Tibial nerve (tissue), 4 donors: ENCODE data around the gene CHRM4. TPM values are rescaled to one million over a fixed set of nuclear protein-coding genes. Genes with fewer than 3 reads are reported as not detected.

ENCODE experiments used
- DNase-seq, 2 donors: peaks; one replicate each; pipeline ENCODE4 v3.0.0-alpha.2; 2019; ENCODE audit warnings: low spot score in 2 of 2
- H3K27ac ChIP-seq, 4 donors: fragments of 200-600 bp; sonication (generic) in 3 of 4; one replicate each; pipeline ENCODE4 v1.5.1; 2017 to 2019; ENCODE audit warnings: mild to moderate bottlenecking in 1 of 4
- H3K27me3 ChIP-seq, 2 donors: fragments of 200-600 bp; sonication (generic) in 1 of 2; one replicate each; pipeline versions ENCODE4 v1.5.1 to v1.6.0; 2017 to 2019
- H3K36me3 ChIP-seq, 3 donors: fragments of 200-600 bp; sonication (generic); one replicate each; pipeline ENCODE4 v1.5.1; 2018 to 2019
- H3K4me1 ChIP-seq, 4 donors: fragments of 200-600 bp; sonication (generic) in 3 of 4; one replicate each; pipeline ENCODE4 v1.5.1; 2017 to 2019
- H3K4me3 ChIP-seq, 4 donors: fragments of 200-600 bp; sonication (generic) in 3 of 4; one replicate each; pipeline ENCODE4 v1.5.1; 2017 to 2019; ENCODE audit warnings: mild to moderate bottlenecking in 1 of 4, moderate library complexity in 1 of 4
- H3K9me3 ChIP-seq, 4 donors: fragments of 200-600 bp; sonication (generic) in 3 of 4; one replicate each; pipeline ENCODE4 v1.5.1; 2017 to 2019
- CTCF ChIP-seq, 5 experiments: fragments of 200-600 bp in 3 of 5; fragments of 450-650 bp in 2 of 5; sonication (generic) in 3 of 5; IDR thresholded peaks; one replicate each; pipeline ENCODE4 v1.5.1; 2016 to 2019; ENCODE audit warnings: antibody characterized with exemption in 5 of 5, mild to moderate bottlenecking in 3 of 5, moderate library complexity in 2 of 5
- EP300 ChIP-seq, 2 donors: sonication (generic); formaldehyde crosslinking; IDR thresholded peaks; one replicate each; pipeline ENCODE4 v1.6.1; 2017; ENCODE audit warnings: antibody characterized with exemption in 2 of 2, mild to moderate bottlenecking in 1 of 2
- POLR2A ChIP-seq, 2 donors: fragments of 450-650 bp; IDR thresholded peaks; one replicate each; pipeline ENCODE4 v1.6.1; 2017; ENCODE audit warnings: antibody characterized with exemption in 2 of 2, mild to moderate bottlenecking in 2 of 2, moderate library complexity in 2 of 2
- WGBS, 2 donors: methylation state at CpG; one replicate each; pipeline ENCODE4 v1.1.5; 2018; 5-methylcytosine and 5-hydroxymethylcytosine counted together
- total RNA-seq, 4 donors: library from RNA; depleted of rRNA; stranded (reverse); fragments of >200 nt; gene quantifications; one replicate each; pipeline ENCODE4 v1.1.0, GENCODE V29; 2016

Gene CHRM4
- total RNA-seq, 4 donors from 2014 or later = 1.2 TPM; not detected in 3

- no peak for TF ChIP-seq EP300 (IDR thresholded peaks at IDR 0.05)
- TF ChIP-seq CTCF (IDR thresholded peaks at IDR 0.05) = peak; percentile 62 to 77 (median 68)
- Histone ChIP-seq H3K27me3 (no peaks in the 10 kb centered on the region), H3K36me3 (peaks cover 0 to 57% (median 4%) of the 10 kb centered on the region in 3 donors), H3K4me3 (no peak overlapping the region), H3K9me3 (no peaks in the 10 kb centered on the region), H3K4me1 (peaks cover 0 to 22% (median 12%) of the 10 kb centered on the region in 4 donors), H3K27ac (no peak overlapping the region)
- WGBS, 2 donors = 70 to 71% methylated on average over 20 to 23 of the region's 25 CpGs
- DNase-seq = peak in 1 of 2 donors; percentile 22
Observed at GRCh38 chr11:46369458-46370152, 22.0 kb downstream of the CHRM4 start.

GRCh38 chr11:46367916-46368267 is 23.7 kb downstream of the CHRM4 start:
- Histone ChIP-seq H3K9me3 (no peaks in the 10 kb centered on the region), H3K27me3 (no peaks in the 10 kb centered on the region), H3K4me1 (peaks cover 0 to 39% (median 18%) of the 10 kb centered on the region in 4 donors), H3K36me3 (peaks cover 0 to 42% (median 0%) of the 10 kb centered on the region in 3 donors), H3K4me3 (no peak overlapping the region), H3K27ac (peak overlapping the region in 2 of 4 donors; percentile 46 to 59)
- WGBS, 2 donors = 43 to 46% methylated on average over 9 to 11 of the region's 12 CpGs
- DNase-seq = no peak
- no peak for TF ChIP-seq EP300 (IDR thresholded peaks at IDR 0.05)
- peak in 1 of 5 experiments; percentile 31 for TF ChIP-seq CTCF (IDR thresholded peaks at IDR 0.05)
- no peak for TF ChIP-seq POLR2A (IDR thresholded peaks at IDR 0.05)

GRCh38 chr11:46367244-46367915 is 24.2 kb downstream of the CHRM4 start:
- WGBS, 2 donors = 6 to 14% methylated on average over 7 to 30 of the region's 32 CpGs
- Histone ChIP-seq H3K36me3 (peaks cover 0 to 37% (median 0%) of the 10 kb centered on the region in 3 donors), H3K4me3 (no peak overlapping the region), H3K9me3 (no peaks in the 10 kb centered on the region), H3K4me1 (peaks cover 0 to 44% (median 23%) of the 10 kb centered on the region in 4 donors), H3K27ac (peak overlapping the region in 2 of 4 donors; percentile 46 to 59), H3K27me3 (no peaks in the 10 kb centered on the region)
- peak; percentile 59 to 67 for DNase-seq
- peak; percentile 85 to 95 (median 93) for TF ChIP-seq CTCF (IDR thresholded peaks at IDR 0.05)
- TF ChIP-seq POLR2A (IDR thresholded peaks at IDR 0.05) = no peak

- H3K36me3 ChIP-seq = peaks cover 0 to 31% (median 0%) of the 10 kb centered on the region in 3 donors
- H3K27ac ChIP-seq = peak overlapping the region in 2 of 4 donors; percentile 46 to 59
- H3K9me3 ChIP-seq = no peaks in the 10 kb centered on the region
- WGBS, 2 donors = 90 to 93% methylated on average over 20 to 31 of the region's 31 CpGs
- no peak overlapping the region for H3K4me3 ChIP-seq
- H3K27me3 ChIP-seq = no peaks in the 10 kb centered on the region
- H3K4me1 ChIP-seq = peaks cover 0 to 51% (median 29%) of the 10 kb centered on the region in 4 donors
- no peak for DNase-seq
- TF ChIP-seq CTCF (IDR thresholded peaks at IDR 0.05) = no peak
- TF ChIP-seq POLR2A (IDR thresholded peaks at IDR 0.05) = no peak
- TF ChIP-seq EP300 (IDR thresholded peaks at IDR 0.05) = no peak
Observed at GRCh38 chr11:46366661-46367161, 24.9 kb downstream of the CHRM4 start.

DNA sequence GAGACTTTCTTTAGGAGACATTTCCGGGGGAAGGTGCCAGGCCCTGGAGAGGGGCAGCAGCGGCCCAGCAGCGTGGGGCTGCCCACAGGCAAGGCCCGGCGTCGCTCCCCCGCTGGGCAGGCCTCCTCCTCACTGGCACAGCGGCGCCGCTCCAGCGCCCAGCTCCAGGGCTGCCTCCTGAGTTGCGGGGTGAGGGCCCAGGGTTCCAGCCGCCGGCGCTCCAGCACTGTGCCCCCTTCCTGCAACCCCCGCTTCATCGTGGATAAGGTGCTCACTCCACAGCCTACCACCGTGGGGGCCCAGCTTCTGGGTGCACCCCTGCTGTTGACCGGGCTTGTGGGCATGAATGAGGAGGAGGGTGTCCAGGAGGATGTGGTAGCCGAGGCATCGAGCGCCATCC is 25.3 kb downstream of the CHRM4 start:
- WGBS, 2 donors = 90 to 95% methylated on average over 9 to 18 of the region's 22 CpGs
- TF ChIP-seq EP300 (IDR thresholded peaks at IDR 0.05) = no peak
- Histone ChIP-seq H3K27me3 (no peaks in the 10 kb centered on the region), H3K4me3 (no peak overlapping the region), H3K36me3 (peaks cover 0 to 26% (median 0%) of the 10 kb centered on the region in 3 donors), H3K4me1 (peaks cover 0 to 55% (median 34%) of the 10 kb centered on the region in 4 donors), H3K9me3 (no peaks in the 10 kb centered on the region), H3K27ac (peak overlapping the region in 2 of 4 donors; percentile 20 to 64)
- DNase-seq = no peak
